NCI-H460 (cell line): ENCODE results near the gene HTRA2. TPM values are rescaled to one million over a fixed set of nuclear protein-coding genes. Genes with fewer than 3 reads are reported as not detected.
A peak's percentile ranks its signal among the peaks of the same experiment; 100 is the strongest.

ENCODE experiments used
- DNase-seq: peaks from one replicate; pipeline ENCODE4 v3.0.0-alpha.2; 2016; ENCODE audit warnings: low read depth; ENCODE audit errors: extremely low read depth
- total RNA-seq: library from RNA; depleted of rRNA; stranded (reverse); fragments of >200 nt; shearing (Covaris generic); gene quantifications from 2 replicates; pipeline ENCODE4 v1.2.3, GENCODE V29; 2014

HTRA2 gene
- total RNA-seq, 1 experiment from 2014 or later = 46.9 TPM

DNA sequence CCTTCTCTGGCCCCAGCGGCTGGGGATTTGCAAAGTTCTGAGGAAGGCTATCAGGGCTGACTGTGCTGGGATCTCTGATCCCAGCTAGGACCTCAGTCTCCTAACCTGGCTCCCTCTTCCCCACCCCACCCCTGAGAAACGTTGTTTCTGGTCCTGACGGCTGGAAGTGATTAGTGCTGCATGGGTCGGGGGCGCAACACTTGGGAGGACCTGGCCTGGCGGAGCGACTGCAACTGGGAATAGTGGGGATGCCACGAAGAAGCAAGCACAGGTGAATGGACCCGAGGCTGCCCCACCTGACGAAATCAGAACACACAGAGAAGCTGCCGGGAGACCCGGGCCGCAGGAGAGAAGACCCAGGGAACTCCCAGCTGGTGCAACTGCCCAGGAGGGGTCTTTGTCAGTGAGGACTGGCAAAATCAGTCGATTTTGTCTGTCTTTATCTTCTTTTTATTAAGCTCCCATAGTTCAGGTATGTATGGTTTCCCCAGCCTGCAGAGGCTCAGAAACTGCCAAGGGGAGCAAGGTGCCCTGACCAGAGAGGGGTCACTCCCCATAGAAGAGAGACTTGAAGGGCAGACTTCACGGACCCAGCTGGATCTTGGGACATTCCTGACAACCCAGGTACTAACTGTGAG lies 29.7 kb upstream of the HTRA2 start:
- DNase-seq = no peak

GRCh38 chr2:74500578-74500946 lies 29.2 kb upstream of the HTRA2 start:
- no peak for DNase-seq

DNA sequence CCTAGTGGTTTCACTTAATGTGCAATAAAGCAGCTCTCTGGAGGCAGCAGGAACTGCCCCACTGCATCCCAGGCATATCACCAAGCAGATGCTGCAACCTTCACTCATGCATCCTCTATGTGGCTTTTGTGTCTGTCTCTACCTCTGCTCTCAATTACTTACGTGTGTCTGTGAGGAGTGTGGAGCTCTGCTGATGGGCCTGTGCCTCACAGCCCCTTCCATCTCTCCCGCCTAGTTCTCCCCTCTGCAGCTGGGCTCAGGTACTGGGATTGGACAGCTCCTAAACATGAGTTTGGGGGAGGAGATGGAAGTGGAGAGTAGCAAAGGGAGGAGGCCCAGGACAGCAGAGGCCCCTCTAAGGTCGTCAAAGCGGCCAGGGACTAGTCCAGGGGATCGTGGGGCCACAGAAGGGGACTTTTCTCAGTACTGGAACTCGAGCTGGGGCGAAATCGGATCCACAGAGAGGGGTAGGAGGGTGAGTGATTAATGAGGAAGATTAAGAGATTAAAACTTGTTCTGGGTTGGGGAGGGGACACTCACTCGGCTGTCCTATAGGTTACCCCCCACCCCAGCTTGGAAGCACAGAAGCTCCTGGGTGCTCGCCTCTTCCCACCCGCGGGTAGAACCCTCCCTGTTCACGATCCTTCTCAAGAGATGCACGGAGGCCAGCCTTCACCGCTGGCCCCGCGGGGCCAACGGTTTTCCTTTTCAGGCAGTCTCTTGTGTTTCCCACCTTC lies 28.2 kb upstream of the HTRA2 start:
- DNase-seq = no peak

DNA sequence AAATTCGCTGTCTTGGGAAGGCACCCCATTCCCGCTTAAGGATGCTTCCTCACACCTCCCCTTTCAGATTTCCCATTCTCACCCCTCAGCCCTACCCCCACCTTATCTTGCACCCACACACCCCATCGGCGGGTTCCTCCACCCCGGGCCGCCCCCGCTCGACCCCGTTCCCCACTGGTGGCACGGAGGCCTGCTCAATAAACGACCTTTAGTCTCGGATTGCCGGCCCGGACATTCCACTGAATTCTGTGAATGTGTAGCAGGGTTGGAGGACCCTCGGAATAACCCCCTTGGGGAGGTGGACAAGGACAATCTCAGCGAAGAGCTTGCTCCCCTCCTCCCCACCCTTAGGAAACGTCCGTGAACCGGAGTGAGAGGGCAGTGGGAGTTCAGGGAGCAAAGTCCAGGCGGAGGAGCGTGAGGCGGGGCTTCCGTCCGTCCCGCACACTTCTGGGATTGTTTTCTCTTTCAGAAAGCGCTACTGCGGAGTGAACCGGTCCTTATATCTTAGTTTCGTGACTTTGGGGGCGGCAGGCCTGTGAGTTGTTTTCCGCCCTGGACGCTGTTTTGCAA lies 27.5 kb upstream of the HTRA2 start:
- DNase-seq = no peak

DNA sequence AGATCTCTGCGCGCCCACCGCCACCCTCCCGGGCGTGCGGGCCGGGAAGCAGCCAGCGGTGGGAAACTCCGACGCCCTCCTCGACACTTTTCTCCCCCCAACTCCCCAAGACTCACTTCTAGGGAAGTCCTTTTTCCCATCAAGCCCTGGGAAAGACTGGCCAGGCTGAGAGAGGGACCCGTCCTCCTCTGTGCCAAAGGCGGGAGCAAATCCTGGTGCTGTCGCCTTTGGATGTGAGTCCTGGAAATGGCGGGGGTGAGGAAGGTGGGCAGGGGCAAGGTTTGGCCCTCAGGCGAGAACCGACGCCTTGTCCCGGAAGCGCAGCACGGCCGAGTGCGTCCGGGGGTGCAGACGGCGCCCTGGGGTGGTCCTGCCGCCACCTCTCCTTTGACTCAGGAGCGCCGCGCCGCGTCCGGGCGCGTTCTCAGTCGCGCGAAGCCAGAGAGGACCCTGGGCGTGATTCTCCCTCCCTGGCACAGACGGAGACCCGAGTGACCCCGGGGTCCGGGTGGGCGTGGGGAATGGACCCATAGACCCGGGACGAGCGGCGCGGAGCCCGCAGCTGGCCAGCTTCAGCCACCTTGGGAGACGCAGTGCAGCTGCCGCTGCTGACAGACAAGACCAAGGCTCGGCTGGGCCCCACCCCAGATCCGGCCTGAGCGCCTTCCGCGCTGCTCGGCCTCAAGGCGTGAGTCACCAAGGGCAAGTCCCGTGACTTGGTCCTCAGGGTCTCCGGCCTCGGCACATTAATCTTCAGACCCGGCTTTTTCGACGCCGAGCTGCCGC lies 26.8 kb upstream of the HTRA2 start:
- DNase-seq = peak; percentile 73

- DNase-seq = no peak
Measured at GRCh38 chr2:74503506-74504475, 25.9 kb upstream of the HTRA2 start.

DNA sequence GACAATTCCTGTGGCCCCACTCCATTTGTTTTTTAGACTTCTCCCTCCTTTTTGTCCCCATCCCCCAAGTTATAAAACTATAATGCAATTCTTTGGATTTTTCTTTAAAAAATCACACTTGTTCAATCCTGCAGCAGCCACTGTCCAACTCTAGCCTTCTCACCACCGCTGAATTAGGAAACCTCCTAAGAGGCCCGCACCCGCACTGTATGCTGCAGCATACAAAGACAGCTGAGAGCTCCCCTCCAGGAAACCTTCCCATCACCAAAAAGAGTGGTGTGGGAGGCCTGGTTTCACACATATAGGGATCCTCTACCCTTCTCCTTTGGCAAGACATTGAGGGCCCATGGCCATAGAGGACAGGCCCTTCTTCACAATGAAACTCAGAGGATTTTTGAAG lies 25.1 kb upstream of the HTRA2 start:
- DNase-seq = no peak

GRCh38 chr2:74505448-74506246 lies 24.1 kb upstream of the HTRA2 start:
- DNase-seq = no peak

DNA sequence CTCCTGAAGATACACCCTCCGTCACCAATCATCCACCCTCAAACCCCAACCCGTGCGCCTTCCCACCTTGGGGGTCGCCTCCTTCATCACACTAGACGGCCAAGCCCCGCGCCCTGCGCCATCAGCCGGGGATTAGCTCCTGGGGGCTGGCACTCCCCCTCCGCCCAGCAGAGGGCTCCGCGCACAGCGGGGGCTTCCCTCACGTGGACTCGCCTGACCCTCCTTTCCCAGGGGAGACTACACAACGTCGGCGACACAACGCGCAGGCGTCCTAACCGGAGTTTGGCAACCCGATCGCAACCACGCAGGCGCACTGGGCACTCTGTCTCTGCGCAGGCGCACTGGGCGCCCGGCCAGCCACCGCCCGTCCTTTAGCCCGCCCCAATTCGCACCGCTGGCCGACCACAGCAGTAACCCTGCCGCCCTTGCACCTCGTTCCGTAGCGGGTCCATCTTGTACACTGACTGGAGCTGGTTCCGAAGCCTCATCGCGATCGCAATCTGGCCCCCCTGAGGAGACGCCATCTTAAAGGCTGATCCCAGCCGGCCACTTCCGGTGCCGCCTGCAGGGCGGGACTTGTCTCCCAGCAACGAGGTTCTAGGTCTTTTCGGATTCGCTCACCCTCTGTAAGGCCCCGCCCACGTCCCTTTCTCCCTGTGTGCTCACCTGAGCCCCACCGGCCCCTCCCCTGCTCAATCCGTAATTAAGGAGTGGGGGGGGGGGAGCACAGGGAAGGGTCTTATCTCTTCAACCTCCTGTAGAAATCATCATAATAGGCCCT lies 22.4 kb upstream of the HTRA2 start, which contains the start of gene PCGF1:
PCGF1 (minus strand) TSS at position 551 of the 781 bp plus-strand sequence; CDS start at position 524, 27 bp downstream.
- DNase-seq = peak; percentile 98

GRCh38 chr2:74507926-74508520 lies 21.7 kb upstream of the HTRA2 start:
- DNase-seq = no peak

GRCh38 chr2:74510272-74510671 lies 19.5 kb upstream of the HTRA2 start:
- DNase-seq = no peak

GRCh38 chr2:74511104-74511989 lies 18.4 kb upstream of the HTRA2 start:
- no peak for DNase-seq

- no peak for DNase-seq
Measured at GRCh38 chr2:74512744-74513604, 16.8 kb upstream of the HTRA2 start.

GRCh38 chr2:74513605-74514367 lies 15.9 kb upstream of the HTRA2 start:
- DNase-seq = no peak
